Panc1 (cell line): Measurements from ENCODE around the gene OR2A1.
"Not testable (repeated sequence)": the region's sequence is repeated elsewhere in the genome, so short reads cannot be mapped to it uniquely, and the experiment has no call there.

ENCODE experiments used
- CTCF ChIP-seq: fragments of 450-650 bp; IDR thresholded peaks from 2 replicates; pipeline ENCODE4 v1.5.1; 2017; ENCODE audit warnings: mild to moderate bottlenecking
- POLR2AphosphoS5 ChIP-seq: IDR thresholded peaks from 2 replicates; pipeline ENCODE4 v1.6.1; 2012; ENCODE audit warnings: mild to moderate bottlenecking, low read depth, low read length, moderate library complexity
- REST ChIP-seq, 2 experiments: IDR thresholded peaks; 2 replicates each; pipeline ENCODE4 v1.6.1; 2011 to 2012; ENCODE audit warnings: low read depth in 2 of 2, control low read depth in 1 of 2, low read length in 1 of 2, mild to moderate bottlenecking in 1 of 2, moderate library complexity in 1 of 2; ENCODE audit not compliant: insufficient read depth in 1 of 2

GRCh38 chr7:144269188-144269587 is 43.0 kb upstream of the OR2A1 start, which contains the start of gene CTAGE8:
- not testable (repeated sequence) for TF ChIP-seq POLR2AphosphoS5; CTCF; REST (IDR thresholded peaks at IDR 0.05; ENCODE audit: insufficient read depth in 1 of 2, low read depth in 2 of 2, low read length in 1 of 2)
